ENCODE measurements around the gene MPPED1. TPM values are rescaled to one million over a fixed set of nuclear protein-coding genes. Genes with fewer than 3 reads are reported as not detected.

The MPPED1 gene
- total RNA-seq, 1 experiment from 2014 or later: not detected

- no peak for DNase-seq (ENCODE audit: low spot score)
- in situ Hi-C loops (cut with HindIII; ENCODE audit: low sequenced_read_pairs): no loop called here
Observed at GRCh38 chr22:43516996-43517635, 105.3 kb downstream of the MPPED1 start.

- in situ Hi-C loops (cut with HindIII; ENCODE audit: low sequenced_read_pairs): no loop called here
- DNase-seq (ENCODE audit: low spot score): no peak
Observed at GRCh38 chr22:43520632-43521039, 108.8 kb downstream of the MPPED1 start.

DNA sequence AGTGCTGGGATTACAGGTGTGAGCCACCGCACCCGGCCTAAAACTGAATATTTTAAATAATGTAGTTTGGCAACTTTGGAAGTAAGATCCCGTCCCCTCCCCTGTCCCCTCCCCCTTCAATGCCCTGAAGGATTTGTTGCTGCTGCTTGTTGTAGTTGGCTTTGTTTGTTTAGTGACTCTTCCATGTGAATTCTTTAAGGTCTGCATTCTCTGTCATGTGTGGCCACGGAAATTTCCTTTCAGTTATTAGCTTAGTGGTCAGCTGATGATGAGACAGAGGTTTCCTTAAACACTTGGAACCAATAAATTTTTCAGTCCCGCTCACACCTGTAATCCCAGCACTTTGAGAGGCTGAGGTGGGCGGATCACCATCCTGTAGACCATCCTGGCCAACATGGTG lies 109.9 kb downstream of the MPPED1 start:
- no peak for DNase-seq (ENCODE audit: low spot score)
- in situ Hi-C loops (cut with HindIII; ENCODE audit: low sequenced_read_pairs): no loop called here

DNA sequence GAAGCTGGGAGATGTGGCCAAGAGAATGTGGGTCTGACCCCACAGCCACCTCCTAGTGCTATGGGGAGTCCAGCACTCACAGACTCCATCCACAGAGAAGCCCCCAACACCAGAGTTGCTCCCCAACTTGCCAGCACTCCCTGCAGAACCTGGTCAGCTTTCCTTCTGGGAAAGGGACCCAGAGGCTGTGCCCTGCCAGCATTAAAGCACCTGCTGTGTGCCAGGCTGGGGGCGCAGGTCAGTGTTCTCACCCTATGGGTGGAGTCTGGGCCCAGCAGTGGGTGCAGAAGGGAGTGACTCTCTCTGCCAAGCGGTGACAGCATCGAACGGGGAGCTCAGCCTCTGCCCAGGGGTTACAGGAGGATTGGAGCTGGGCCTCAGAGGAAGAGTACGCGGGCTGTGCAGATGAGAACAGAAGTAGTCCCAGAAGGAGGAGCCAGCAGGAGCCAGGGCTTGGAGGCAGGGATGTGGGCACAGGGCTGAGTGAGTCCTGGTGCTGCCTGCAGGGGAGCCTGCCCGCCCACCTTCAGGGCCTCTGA lies 114.4 kb downstream of the MPPED1 start:
- in situ Hi-C loops (cut with HindIII; ENCODE audit: low sequenced_read_pairs): loop anchor here (25.0 kb wide), 2 partner anchors 89 to 111 kb away; no protein-coding TSS in a partner anchor
- DNase-seq (ENCODE audit: low spot score): no peak

GRCh38 chr22:43526946-43527345 lies 115.1 kb downstream of the MPPED1 start:
- DNase-seq (ENCODE audit: low spot score): no peak
- in situ Hi-C loops (cut with HindIII; ENCODE audit: low sequenced_read_pairs): loop anchor here (25.0 kb wide), 2 partner anchors 90 to 110 kb away; no protein-coding TSS in a partner anchor

GRCh38 chr22:43528601-43529360 lies 117.0 kb downstream of the MPPED1 start:
- DNase-seq (ENCODE audit: low spot score): no peak
- in situ Hi-C loops (cut with HindIII; ENCODE audit: low sequenced_read_pairs): loop anchor here (25.0 kb wide), 2 partner anchors 91 to 109 kb away; no protein-coding TSS in a partner anchor

- in situ Hi-C loops (cut with HindIII; ENCODE audit: low sequenced_read_pairs): loop anchor here (25.0 kb wide), 2 partner anchors 92 to 108 kb away; no protein-coding TSS in a partner anchor
- DNase-seq (ENCODE audit: low spot score): no peak
Observed at GRCh38 chr22:43529461-43529860, 117.6 kb downstream of the MPPED1 start.

DNA sequence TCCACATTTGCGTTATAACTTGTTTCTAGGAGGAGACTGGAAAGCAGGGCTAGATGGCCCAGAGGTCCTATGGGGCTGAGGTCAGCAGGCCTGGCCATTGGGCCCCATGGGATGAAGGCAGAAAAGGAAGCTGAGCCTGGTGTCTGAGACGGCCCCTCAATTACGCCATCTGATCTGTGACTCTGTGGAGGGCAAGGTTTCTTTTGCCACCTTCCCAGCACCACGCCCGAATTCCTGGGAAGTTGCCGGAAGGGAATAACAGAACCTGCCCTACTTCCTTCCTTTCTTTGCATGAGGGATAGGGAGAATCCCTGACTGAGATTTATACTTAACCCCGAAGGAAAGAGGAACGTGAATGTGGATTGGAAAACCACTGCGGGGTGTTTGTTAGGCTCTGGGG lies 118.1 kb downstream of the MPPED1 start:
- DNase-seq (ENCODE audit: low spot score): no peak

GRCh38 chr22:43530349-43531201 lies 118.8 kb downstream of the MPPED1 start:
- DNase-seq (ENCODE audit: low spot score): no peak
- in situ Hi-C loops (cut with HindIII; ENCODE audit: low sequenced_read_pairs): loop anchor here (25.0 kb wide), 2 partner anchors 93 to 107 kb away; no protein-coding TSS in a partner anchor

More for the DNA sequence above, 118.1 kb downstream of the MPPED1 start:
- in situ Hi-C loops (cut with HindIII; ENCODE audit: low sequenced_read_pairs): loop anchor here (25.0 kb wide), 2 partner anchors 93 to 107 kb away; no protein-coding TSS in a partner anchor

DNA sequence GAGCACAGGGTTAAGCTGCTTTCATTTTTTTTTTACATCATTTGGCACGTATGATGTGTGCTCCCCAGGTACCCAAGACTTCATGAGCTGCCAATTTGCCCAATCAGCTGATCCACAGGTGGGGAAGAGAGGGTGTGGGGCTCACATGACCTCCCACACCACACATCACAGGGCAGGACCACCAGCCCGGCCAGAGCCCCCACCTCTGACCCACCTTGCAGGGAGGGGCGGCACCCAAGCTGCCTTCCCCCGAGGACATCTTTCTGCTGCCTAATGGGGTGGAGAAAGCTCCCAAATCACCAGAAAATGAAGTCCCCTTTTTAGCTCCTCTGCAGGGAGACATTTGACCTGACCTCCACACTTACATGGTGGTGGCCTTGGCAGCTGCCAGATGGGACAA lies 119.8 kb downstream of the MPPED1 start:
- no peak for DNase-seq (ENCODE audit: low spot score)
- in situ Hi-C loops (cut with HindIII; ENCODE audit: low sequenced_read_pairs): loop anchor here (25.0 kb wide), 2 partner anchors 94 to 106 kb away; no protein-coding TSS in a partner anchor

DNA sequence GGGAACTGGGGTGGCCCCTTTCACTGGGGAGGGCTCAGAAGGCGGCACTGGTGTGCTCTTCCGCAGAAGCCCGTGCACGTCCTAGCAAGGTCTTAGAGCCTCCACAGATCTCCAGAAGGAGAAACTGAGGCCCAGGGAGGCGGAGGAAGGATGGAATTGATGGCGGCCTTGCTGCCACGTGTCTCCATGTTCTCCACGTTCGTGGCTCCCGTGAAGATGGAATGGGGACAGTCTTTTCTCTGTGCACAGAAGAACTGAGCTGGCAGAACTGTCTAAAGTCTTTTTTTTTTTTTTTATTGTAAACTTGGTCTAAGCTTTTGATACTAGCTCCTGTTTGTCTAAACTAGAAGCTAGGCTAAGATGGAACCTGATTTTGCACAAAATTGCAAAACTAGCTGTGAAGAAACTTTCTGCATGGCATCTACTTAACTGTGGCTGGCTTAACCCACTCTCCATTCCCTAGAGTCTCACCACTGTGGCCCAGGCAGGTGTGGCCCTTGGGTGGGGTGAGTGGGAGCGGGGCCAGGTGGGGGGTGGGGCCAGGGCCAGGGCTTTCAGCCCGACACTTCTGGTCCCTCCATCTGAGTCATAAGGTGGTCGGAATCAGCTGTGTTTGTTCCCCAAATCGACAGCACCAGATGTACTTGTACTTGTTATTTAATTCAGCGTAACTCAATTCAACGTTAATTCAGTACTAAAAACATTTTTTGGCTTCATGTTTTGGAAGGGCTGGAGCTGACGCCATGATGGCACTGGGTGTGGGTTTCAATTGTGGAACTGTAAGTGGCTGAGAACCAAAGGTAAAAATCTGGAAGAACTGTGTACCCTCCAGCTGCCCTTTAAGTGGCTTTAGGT lies 120.7 kb downstream of the MPPED1 start:
- DNase-seq (ENCODE audit: low spot score): no peak
- in situ Hi-C loops (cut with HindIII; ENCODE audit: low sequenced_read_pairs): loop anchor here (25.0 kb wide), 2 partner anchors 95 to 105 kb away; no protein-coding TSS in a partner anchor

- in situ Hi-C loops (cut with HindIII; ENCODE audit: low sequenced_read_pairs): loop anchor here (25.0 kb wide), 2 partner anchors 96 to 104 kb away; no protein-coding TSS in a partner anchor
- DNase-seq (ENCODE audit: low spot score): no peak
Observed at GRCh38 chr22:43533156-43533530, 121.3 kb downstream of the MPPED1 start.

GRCh38 chr22:43533656-43534428 lies 122.0 kb downstream of the MPPED1 start:
- in situ Hi-C loops (cut with HindIII; ENCODE audit: low sequenced_read_pairs): loop anchor here (25.0 kb wide), 2 partner anchors 97 to 103 kb away; no protein-coding TSS in a partner anchor
- DNase-seq (ENCODE audit: low spot score): no peak

GRCh38 chr22:43534916-43535315 lies 123.1 kb downstream of the MPPED1 start:
- no peak for DNase-seq (ENCODE audit: low spot score)
- in situ Hi-C loops (cut with HindIII; ENCODE audit: low sequenced_read_pairs): loop anchor here (25.0 kb wide), 2 partner anchors 98 to 102 kb away; no protein-coding TSS in a partner anchor

- in situ Hi-C loops (cut with HindIII; ENCODE audit: low sequenced_read_pairs): loop anchor here (25.0 kb wide), 2 partner anchors 98 to 102 kb away; no protein-coding TSS in a partner anchor
- DNase-seq (ENCODE audit: low spot score): no peak
Observed at GRCh38 chr22:43535336-43535735, 123.5 kb downstream of the MPPED1 start.

GRCh38 chr22:43535741-43536140 lies 123.9 kb downstream of the MPPED1 start:
- DNase-seq (ENCODE audit: low spot score): no peak
- in situ Hi-C loops (cut with HindIII; ENCODE audit: low sequenced_read_pairs): loop anchor here (25.0 kb wide), 2 partner anchors 98 to 102 kb away; no protein-coding TSS in a partner anchor

DNA sequence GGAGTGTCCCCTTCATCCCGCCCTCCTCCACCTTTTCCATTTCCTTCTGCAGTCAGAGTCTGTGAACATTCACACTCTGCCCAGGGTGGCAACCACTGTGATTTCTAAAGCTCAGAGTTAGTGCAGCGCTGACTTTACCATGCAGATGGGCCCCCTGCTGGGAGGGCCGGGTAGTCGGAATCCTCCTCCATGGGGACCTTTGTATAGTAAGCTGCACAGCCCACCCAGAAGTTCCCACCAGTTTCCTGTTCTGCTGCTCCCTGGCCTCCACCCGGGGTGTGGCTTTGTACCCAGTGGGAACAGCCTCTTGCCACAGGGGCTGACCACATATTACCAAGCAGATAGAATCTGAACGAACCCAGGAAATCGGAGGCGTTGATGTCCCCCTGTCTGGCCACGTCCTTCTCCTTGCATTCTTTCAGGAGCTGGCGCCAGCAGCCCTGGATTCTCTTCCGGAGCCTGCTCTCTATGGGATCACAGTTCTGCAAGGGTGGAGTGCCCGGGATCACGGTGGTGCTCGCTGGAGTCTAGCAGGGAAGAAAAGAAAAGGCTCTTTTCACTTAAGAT lies 125.3 kb downstream of the MPPED1 start:
- DNase-seq (ENCODE audit: low spot score): no peak
- in situ Hi-C loops (cut with HindIII; ENCODE audit: low sequenced_read_pairs): loop anchor here (25.0 kb wide), 2 partner anchors 100 kb away; no protein-coding TSS in a partner anchor

Data from G401 (cell line).